ENCODE measurements around the gene ANKFY1. TPM values are rescaled to one million over a fixed set of nuclear protein-coding genes. Genes with fewer than 3 reads are reported as not detected.

Gene ANKFY1
- total RNA-seq, 4 donors from 2014 or later: 25.6 to 70.6 (median 44.9) TPM

DNA sequence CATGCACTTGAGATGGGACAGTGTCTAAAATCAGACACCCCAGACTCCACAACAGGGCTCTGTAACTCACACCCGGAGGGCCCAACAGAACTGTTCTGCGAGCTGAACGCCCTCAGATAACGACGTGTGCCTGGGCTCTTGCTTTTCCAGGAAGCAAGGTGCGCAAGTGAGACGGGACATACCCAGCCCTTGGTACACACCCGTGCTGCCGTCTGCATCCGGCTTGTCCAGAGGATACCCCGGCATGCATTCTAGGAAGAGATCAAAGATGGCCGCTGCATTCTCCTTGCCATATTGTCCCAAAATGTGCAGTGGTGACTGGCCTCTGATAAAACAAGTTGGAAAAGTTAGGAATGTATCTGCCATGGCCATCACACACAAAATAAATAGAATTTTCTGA, 91.4 kb downstream of the ANKFY1 start:
- Histone ChIP-seq H3K4me1 (no peaks in the 10 kb centered on the region), H3K27me3 (no peaks in the 10 kb centered on the region), H3K9me3 (no peaks in the 10 kb centered on the region), H3K36me3 (peaks cover 97% of the 10 kb centered on the region), H3K4me3 (no peak overlapping the region), H3K27ac (no peak overlapping the region)
- 98% methylated on average over 12 of the region's 12 CpGs for WGBS
- TF ChIP-seq EP300 (IDR thresholded peaks at IDR 0.05): no peak
- TF ChIP-seq, protein P1, sequence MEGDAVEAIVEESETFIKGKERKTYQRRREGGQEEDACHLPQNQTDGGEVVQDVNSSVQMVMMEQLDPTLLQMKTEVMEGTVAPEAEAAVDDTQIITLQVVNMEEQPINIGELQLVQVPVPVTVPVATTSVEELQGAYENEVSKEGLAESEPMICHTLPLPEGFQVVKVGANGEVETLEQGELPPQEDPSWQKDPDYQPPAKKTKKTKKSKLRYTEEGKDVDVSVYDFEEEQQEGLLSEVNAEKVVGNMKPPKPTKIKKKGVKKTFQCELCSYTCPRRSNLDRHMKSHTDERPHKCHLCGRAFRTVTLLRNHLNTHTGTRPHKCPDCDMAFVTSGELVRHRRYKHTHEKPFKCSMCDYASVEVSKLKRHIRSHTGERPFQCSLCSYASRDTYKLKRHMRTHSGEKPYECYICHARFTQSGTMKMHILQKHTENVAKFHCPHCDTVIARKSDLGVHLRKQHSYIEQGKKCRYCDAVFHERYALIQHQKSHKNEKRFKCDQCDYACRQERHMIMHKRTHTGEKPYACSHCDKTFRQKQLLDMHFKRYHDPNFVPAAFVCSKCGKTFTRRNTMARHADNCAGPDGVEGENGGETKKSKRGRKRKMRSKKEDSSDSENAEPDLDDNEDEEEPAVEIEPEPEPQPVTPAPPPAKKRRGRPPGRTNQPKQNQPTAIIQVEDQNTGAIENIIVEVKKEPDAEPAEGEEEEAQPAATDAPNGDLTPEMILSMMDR (IDR thresholded peaks at IDR 0.05): no peak
- no peak for TF ChIP-seq POLR2AphosphoS5 (IDR thresholded peaks at IDR 0.05)
- no peak for TF ChIP-seq POLR2A (IDR thresholded peaks at IDR 0.05)
- DNase-seq (ENCODE audit: low spot score in 2 of 2): no peak

DNA sequence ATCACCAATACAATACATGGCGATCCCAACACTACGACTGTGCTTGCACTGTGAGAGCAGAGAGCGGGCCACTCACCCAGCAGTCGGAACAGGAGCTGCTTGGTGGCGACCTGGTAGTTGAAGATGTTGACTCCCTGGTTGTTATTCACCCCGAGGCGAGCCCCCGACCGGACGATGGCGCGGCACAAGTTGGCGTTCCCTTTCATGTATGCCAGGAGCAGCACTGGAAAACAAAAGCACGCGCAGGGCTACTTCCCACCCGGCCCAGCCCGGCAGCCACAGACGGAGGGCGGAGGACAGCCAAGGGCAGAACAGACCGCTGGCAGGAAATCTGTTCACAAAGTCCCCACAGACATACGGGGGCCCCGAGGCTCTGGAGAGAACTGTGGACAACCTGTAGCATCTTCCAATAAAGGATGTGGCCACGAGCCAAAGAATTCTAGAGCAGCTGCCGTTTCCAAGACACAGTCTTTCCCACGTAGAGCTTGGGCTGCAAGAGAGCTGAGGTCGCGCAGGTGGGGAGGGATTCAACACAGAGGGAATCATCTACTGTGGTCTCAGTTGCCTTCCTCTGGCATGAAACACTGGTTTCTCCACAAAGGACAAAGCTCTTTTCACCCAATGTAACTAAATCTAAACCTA, 93.0 kb downstream of the ANKFY1 start:
- Histone ChIP-seq H3K4me3 (no peak overlapping the region), H3K4me1 (no peaks in the 10 kb centered on the region), H3K9me3 (no peaks in the 10 kb centered on the region), H3K36me3 (peaks cover 91% of the 10 kb centered on the region), H3K27ac (no peak overlapping the region), H3K27me3 (no peaks in the 10 kb centered on the region)
- no peak for TF ChIP-seq POLR2AphosphoS5 (IDR thresholded peaks at IDR 0.05)
- no peak for DNase-seq (ENCODE audit: low spot score in 2 of 2)
- WGBS: 94% methylated on average over 21 of the region's 27 CpGs

DNA sequence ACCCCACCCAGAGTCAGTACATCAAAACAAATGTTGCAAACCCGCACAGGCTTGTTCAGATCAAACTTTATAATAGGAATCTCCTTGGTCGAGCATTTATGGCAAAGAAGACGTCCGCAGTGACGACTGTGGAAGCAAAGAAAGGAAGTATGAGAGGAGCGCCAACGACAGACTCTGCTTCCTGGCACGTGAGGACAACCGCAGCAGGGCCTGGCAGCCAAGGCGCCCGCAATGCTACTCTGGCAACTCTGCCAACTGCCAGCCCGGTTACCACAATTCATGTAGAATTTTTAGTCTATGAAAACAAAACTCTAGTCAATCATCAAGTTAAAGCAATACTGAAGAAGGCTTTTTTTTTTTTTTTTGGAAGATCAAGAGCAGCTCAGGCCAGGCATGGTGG, 96.0 kb downstream of the ANKFY1 start:
- Histone ChIP-seq H3K9me3 (no peaks in the 10 kb centered on the region), H3K27me3 (no peaks in the 10 kb centered on the region), H3K4me3 (no peak overlapping the region), H3K4me1 (peaks cover 28% of the 10 kb centered on the region), H3K36me3 (peaks cover 79% of the 10 kb centered on the region), H3K27ac (no peak overlapping the region)
- WGBS: 54% methylated on average over 12 of the region's 12 CpGs
- no peak for DNase-seq (ENCODE audit: low spot score in 2 of 2)
- TF ChIP-seq EP300 (IDR thresholded peaks at IDR 0.05) (no peak), POLR2A (IDR thresholded peaks at IDR 0.05) (no peak), POLR2AphosphoS5 (IDR thresholded peaks at IDR 0.05) (no peak)
- TF ChIP-seq, protein P1 (IDR thresholded peaks at IDR 0.05): no peak

DNA sequence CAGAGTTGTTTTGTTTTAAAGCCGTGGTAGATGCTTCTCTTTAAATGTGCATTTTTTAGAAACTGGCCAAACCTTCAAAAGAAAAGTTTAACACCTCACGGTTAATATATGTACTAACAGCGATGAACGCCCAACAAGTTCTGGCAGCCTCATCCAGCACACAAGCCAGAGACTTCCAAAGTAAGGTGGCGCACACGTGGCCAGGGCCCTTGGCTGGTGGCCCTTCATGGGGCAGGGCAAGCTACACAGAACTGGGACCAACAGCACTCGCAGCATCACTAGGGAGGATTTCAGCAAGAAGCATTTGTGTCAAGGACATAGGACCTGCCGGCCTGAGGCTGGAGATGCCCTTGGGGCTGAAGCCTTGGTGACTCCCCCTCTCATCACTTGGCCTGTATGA, 97.4 kb downstream of the ANKFY1 start:
- Histone ChIP-seq H3K4me3 (no peak overlapping the region), H3K9me3 (no peaks in the 10 kb centered on the region), H3K27me3 (no peaks in the 10 kb centered on the region), H3K4me1 (peaks cover 42% of the 10 kb centered on the region), H3K27ac (no peak overlapping the region), H3K36me3 (peaks cover 65% of the 10 kb centered on the region)
- no peak for DNase-seq (ENCODE audit: low spot score in 2 of 2)
- no peak for TF ChIP-seq EP300 (IDR thresholded peaks at IDR 0.05)
- TF ChIP-seq POLR2AphosphoS5 (IDR thresholded peaks at IDR 0.05): no peak
- TF ChIP-seq POLR2A (IDR thresholded peaks at IDR 0.05): no peak
- TF ChIP-seq, protein P1 (IDR thresholded peaks at IDR 0.05): no peak
- WGBS: 78% methylated on average over 5 of the region's 8 CpGs

DNA sequence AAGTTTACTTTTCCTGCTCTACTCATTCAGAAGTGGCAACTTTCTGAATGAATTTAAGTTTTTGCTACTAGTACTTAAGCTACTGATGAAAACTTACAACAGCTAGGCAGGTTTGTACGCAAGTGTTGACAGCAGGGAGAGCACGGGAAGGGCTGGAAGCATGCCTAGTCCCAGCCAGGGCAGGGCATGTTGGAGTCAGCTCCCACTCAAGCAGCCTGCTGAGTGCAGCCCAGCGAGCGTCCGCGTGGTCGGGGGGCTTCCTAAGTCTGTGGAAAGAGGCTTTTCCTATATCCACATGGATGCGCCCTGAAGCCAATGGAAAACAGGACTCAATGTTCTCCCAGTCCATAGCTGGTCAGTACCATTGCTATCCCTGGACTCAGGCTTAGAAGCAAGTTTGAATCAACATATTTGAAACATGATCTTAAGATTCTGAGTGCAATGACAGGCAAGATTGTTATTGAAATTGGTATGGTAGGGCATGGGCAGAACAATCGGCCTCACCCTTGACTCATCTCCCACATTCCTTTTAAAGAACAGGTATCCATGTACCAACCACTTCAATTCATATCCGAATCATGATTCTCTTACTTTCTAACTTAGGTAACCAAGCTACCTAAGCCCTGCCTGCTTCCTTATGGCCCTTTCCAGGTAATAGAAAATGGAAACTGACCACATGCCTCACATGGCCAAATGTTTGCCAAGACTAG, 98.3 kb downstream of the ANKFY1 start:
- no peaks in the 10 kb centered on the region for H3K27me3 ChIP-seq
- H3K4me1 ChIP-seq: peaks cover 52% of the 10 kb centered on the region
- 72% methylated on average over 10 of the region's 10 CpGs for WGBS
- peaks cover 55% of the 10 kb centered on the region for H3K36me3 ChIP-seq
- H3K9me3 ChIP-seq: no peaks in the 10 kb centered on the region
- no peak overlapping the region for H3K4me3 ChIP-seq
- no peak for DNase-seq (ENCODE audit: low spot score in 2 of 2)
- TF ChIP-seq POLR2AphosphoS5 (IDR thresholded peaks at IDR 0.05) (no peak), POLR2A (IDR thresholded peaks at IDR 0.05) (no peak), EP300 (IDR thresholded peaks at IDR 0.05) (no peak)
- TF ChIP-seq, protein P1 (IDR thresholded peaks at IDR 0.05): no peak
- H3K27ac ChIP-seq: no peak overlapping the region
